Stomach smooth muscle (tissue), 2 donors: ENCODE data around the gene CCL25.

Experiments used
- H3K27ac ChIP-seq: one replicate; pipeline ENCODE4 v1.7.0; 2013; ENCODE audit warnings: mild to moderate bottlenecking, low read length, inconsistent platforms
- H3K27me3 ChIP-seq, 2 donors: one replicate each; pipeline ENCODE4 v1.7.0; 2013; ENCODE audit warnings: low read length in 2 of 2; ENCODE audit not compliant: insufficient read depth in 2 of 2, control insufficient read depth in 1 of 2
- H3K36me3 ChIP-seq, 2 donors: one replicate each; pipeline ENCODE4 v1.7.0; 2013; ENCODE audit warnings: low read length in 2 of 2; ENCODE audit not compliant: control insufficient read depth in 2 of 2, insufficient read depth in 2 of 2
- H3K4me1 ChIP-seq: one replicate; pipeline ENCODE4 v1.7.0; 2013; ENCODE audit warnings: low read length; ENCODE audit not compliant: control insufficient read depth, insufficient read depth
- H3K4me3 ChIP-seq, 2 donors: one replicate each; pipeline ENCODE4 v1.7.0; 2013; ENCODE audit warnings: low read length in 2 of 2
- H3K9ac ChIP-seq, 2 donors: one replicate each; pipeline ENCODE4 v1.7.0; 2013; ENCODE audit warnings: low read length in 2 of 2, mild to moderate bottlenecking in 1 of 2
- H3K9me3 ChIP-seq, 2 donors: one replicate each; pipeline ENCODE4 v1.7.0; 2013; ENCODE audit warnings: low read length in 2 of 2; ENCODE audit not compliant: control insufficient read depth in 2 of 2
- donor health status: healthy.
- donor health status: Pancreatic carcinoma.

CCL25 gene

DNA sequence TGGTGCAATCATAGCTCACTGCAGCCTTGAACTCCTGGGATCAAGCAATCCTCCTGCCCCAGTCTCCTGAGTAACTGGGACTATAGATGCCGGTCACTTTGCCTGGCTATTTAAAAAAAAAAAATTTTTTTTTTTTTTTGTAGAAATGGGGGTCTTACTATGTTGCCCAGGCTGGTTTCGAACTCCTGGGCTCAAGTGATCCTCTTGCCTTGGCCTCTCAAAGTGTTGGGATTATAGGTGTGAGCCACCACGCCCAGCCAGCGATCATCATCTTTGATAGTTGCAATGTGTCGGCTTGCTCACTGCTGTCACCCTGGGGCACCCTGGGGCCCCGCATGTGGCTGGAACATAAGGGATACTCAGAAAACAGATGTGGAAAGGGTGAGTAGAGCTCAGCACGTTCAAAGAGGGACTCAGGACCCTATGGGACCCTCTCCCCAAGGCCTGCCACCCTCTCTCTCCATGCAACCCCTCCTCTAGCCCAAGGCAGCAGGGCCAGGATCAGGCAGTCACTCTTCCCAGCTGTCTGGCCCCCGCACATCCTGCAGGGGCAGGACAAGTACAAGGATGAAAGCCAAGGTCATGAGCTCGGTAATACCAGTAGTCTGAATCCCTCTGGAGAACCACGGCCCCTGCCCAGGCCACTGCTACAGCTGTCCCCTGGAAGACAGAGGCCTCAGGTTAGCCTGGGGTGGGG, 6.5 kb upstream of the CCL25 start:
- no peaks in the 10 kb centered on the region for H3K36me3 ChIP-seq
- H3K9ac ChIP-seq, result no peak overlapping the region
- H3K27me3 ChIP-seq, result peaks cover 5 to 10% of the 10 kb centered on the region in 2 donors
- peaks cover 7% of the 10 kb centered on the region for H3K4me1 ChIP-seq
- H3K27ac ChIP-seq, result no peak overlapping the region
- H3K9me3 ChIP-seq, result no peaks in the 10 kb centered on the region
- H3K4me3 ChIP-seq, result no peak overlapping the region

- Histone ChIP-seq H3K4me1 (peaks cover 7% of the 10 kb centered on the region), H3K9ac (no peak overlapping the region), H3K27ac (no peak overlapping the region), H3K36me3 (no peaks in the 10 kb centered on the region), H3K9me3 (no peaks in the 10 kb centered on the region), H3K4me3 (no peak overlapping the region), H3K27me3 (peaks cover 5 to 8% of the 10 kb centered on the region in 2 donors)
These were observed 5.9 kb upstream of the CCL25 start for GRCh38 chr19:8046569-8047165.

DNA sequence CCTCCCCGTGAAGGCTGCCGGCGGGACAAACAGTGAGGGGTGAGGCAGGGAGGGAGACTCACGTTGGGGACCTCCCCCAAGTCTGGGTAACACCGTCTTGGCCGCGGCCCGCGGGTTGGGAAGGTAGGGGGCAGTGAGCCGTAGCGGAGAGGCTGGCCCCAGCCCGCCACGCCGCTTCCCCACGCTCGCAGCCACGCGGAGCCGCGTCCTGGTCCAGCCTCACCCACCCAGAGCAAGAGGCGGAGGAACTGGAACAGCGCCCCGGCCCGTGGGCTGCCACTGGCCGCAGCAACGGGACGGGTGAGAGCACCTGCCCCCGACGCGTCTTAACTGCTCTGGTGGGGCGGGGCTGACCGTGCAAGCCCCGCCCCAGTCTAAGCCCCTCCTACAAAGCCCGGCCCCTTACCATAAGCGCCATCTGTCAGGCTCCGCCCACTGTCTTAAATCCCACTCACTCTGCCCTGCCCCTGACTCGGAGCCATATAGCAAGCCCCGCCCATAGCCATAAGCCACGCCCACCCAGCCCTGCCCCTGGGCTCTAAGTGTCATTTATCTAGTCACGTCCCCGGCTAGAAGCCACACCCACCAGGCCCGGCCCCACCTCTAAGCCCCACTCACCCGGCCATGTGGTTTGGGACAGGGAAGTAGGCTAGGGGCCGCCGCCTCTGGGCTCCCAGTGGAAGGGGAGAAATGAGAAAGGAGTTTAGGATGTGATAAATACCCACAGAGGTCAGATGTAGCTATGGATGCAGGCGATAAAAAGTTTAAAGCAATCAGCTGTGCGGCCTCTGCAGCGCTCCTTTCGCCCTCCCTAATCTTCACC, 2.1 kb upstream of the CCL25 start:
- H3K9me3 ChIP-seq, result no peaks in the 10 kb centered on the region
- peak overlapping the region in 1 of 2 donors; percentile 27 for H3K9ac ChIP-seq
- no peaks in the 10 kb centered on the region for H3K36me3 ChIP-seq
- H3K4me1 ChIP-seq, result peaks cover 7% of the 10 kb centered on the region
- peak overlapping the region; percentile 35 to 52 for H3K4me3 ChIP-seq
- peaks cover 5 to 7% of the 10 kb centered on the region in 2 donors for H3K27me3 ChIP-seq
- H3K27ac ChIP-seq, result no peak overlapping the region

DNA sequence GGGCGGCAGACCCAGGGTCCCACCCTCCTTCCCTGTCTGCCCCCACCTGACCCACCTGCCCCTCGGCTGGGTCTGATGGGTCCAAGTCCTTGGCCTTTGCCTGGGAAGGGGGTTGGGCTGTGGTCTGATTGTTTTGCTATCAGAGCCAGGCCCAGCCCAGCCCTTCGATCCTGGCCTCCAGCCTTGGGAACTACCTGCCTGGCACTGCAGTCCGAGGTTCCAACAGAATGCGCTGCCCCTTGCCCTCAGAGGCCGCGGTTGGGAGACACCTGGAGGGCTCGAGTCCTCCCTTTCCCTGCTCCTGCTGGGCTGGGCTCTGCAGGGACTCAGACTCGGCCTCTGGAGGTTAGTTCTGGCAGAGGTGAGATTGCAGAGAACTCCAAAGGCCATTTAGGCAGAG, 1.6 kb downstream of the CCL25 start:
- Histone ChIP-seq H3K27ac (no peak overlapping the region), H3K9ac (no peak overlapping the region), H3K4me1 (peaks cover 7% of the 10 kb centered on the region)

GRCh38 chr19:8056533-8056932, 4.0 kb downstream of the CCL25 start:
- no peak overlapping the region for H3K27ac ChIP-seq
- peaks cover 0 to 2% of the 10 kb centered on the region in 2 donors for H3K27me3 ChIP-seq
- no peaks in the 10 kb centered on the region for H3K9me3 ChIP-seq
- H3K9ac ChIP-seq, result no peak overlapping the region
- H3K4me1 ChIP-seq, result no peaks in the 10 kb centered on the region
- H3K4me3 ChIP-seq, result no peak overlapping the region
- H3K36me3 ChIP-seq, result no peaks in the 10 kb centered on the region

More for the DNA sequence above, 1.6 kb downstream of the CCL25 start:
- H3K4me3 ChIP-seq, result no peak overlapping the region
- H3K9me3 ChIP-seq, result no peaks in the 10 kb centered on the region
- peaks cover 5 to 7% of the 10 kb centered on the region in 2 donors for H3K27me3 ChIP-seq
- no peaks in the 10 kb centered on the region for H3K36me3 ChIP-seq

DNA sequence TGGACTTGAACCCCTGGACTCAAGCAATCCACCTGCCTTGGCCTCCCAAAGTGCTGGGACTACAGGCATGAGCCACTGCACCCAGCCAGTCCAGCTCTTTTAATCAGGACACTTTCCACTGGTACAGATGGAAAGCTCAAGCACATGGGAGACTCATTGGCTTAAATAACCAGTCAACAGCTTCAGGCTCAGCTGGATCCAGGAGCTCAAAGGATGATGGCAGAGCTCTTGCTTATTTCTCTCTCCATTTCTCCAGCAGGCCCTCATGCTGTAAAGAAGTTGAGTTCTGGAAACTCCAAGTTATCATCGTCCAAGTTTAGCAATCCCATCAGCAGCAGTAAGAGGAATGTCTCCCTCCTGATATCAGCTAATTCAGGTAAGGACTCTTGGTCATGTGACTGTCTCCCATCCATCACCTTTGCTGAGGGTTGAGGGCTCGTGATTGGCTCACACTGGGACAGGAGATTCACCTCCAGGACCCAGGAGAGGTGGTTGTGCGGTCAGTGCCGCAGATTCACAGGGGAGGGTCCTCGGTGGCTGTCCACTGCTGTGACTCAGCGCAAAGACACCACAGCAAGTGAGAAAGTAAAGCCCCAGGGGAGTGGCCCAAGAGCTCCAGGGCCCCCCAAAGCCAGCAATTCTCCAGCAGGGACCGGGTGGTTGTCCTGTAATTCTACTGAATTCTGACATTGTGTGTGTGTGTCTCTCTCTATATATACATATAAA, 5.1 kb downstream of the CCL25 start:
- H3K27me3 ChIP-seq, result no peaks in the 10 kb centered on the region
- no peak overlapping the region for H3K27ac ChIP-seq
- no peak overlapping the region for H3K4me3 ChIP-seq
- H3K36me3 ChIP-seq, result no peaks in the 10 kb centered on the region
- H3K9me3 ChIP-seq, result no peaks in the 10 kb centered on the region
- H3K4me1 ChIP-seq, result no peaks in the 10 kb centered on the region
- no peak overlapping the region for H3K9ac ChIP-seq

- H3K36me3 ChIP-seq, result no peaks in the 10 kb centered on the region
- no peak overlapping the region for H3K27ac ChIP-seq
- H3K27me3 ChIP-seq, result no peaks in the 10 kb centered on the region
- H3K4me1 ChIP-seq, result no peaks in the 10 kb centered on the region
- H3K9me3 ChIP-seq, result peaks cover 2 to 12% of the 10 kb centered on the region in 2 donors
- H3K9ac ChIP-seq, result no peak overlapping the region
- no peak overlapping the region for H3K4me3 ChIP-seq
These were observed 12.6 kb downstream of the CCL25 start for GRCh38 chr19:8064911-8065874.

DNA sequence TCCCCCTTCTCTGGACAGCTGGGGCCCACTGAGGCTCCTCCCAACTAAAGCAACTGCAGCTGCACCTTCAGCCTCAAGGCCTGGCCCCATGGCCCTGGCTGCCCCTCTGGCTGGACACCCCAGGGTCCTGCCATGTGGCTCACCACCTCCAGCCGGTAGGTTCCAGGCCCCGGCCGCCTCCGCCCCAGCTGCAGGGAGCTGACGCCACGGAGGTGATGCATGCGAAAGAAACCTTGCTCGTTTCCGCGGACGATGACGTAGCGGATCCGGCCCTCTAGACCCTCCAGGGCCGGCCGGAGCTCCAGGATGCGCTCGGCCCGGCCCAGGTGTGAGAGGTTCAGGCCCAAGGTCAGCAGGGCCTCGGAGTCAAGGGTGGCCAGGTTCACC, 13.3 kb downstream of the CCL25 start:
- H3K27ac ChIP-seq, result no peak overlapping the region
- no peak overlapping the region for H3K9ac ChIP-seq
- no peak overlapping the region for H3K4me3 ChIP-seq
- no peaks in the 10 kb centered on the region for H3K36me3 ChIP-seq
- no peaks in the 10 kb centered on the region for H3K27me3 ChIP-seq
- H3K4me1 ChIP-seq, result no peaks in the 10 kb centered on the region
- H3K9me3 ChIP-seq, result peaks cover 2 to 12% of the 10 kb centered on the region in 2 donors

DNA sequence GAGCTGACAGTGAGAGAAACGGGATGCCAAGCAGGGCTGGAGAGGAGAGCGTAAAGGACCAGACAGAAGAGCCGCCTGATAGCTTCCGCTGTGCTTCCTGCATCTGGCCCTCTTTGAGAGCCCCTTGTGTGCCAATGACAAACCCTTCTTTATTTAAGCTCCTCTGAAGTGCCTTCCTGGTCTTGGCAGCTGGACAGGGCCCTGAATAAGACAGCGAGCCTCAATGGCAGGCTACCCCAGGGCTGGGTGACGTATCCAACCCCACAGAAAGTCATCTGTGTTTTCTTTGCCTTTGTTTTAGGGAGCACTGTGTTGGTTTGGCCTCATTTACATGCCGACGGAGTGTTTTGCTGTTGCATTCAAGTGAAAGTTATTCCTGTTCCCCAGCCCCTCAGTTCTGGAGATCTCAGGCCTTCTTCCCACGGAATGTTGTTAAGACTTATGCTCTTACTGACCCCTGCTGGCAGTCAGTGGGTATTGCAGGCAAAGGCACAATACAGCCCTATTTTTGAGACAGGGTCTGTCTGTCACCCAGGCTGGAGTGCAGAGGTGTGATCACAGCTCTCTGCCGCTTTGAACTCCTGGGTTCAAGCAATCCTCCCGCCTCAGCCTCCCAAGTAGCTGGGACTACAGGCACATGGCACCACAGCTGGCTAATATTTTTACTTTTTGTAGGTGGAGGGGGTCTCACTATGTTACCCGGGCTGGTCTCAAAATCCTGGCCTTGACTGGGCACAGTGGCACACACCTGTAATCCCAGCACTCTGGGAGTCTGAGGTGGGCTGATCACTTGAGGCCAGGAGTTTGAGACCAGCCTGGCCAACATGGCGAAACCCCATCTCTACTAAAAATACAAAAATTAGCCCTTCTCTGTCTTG, 16.8 kb downstream of the CCL25 start:
- Histone ChIP-seq H3K4me3 (no peak overlapping the region), H3K36me3 (no peaks in the 10 kb centered on the region), H3K4me1 (no peaks in the 10 kb centered on the region), H3K9me3 (peaks cover 2 to 15% of the 10 kb centered on the region in 2 donors), H3K27ac (no peak overlapping the region), H3K27me3 (no peaks in the 10 kb centered on the region), H3K9ac (no peak overlapping the region)
